HG02623 (cell line): ENCODE data around the gene IL10RB.
"Not testable (repeated sequence)": the region's sequence is repeated elsewhere in the genome, so short reads cannot be mapped to it uniquely, and the experiment has no call there.

Experiments used
- ATAC-seq: cut with Tn5 transposase; IDR thresholded peaks from one replicate; pipeline ENCODE4 v1.9.1; 2021; ENCODE audit warnings: moderate library complexity; ENCODE audit not compliant: unreplicated experiment

Gene IL10RB

DNA sequence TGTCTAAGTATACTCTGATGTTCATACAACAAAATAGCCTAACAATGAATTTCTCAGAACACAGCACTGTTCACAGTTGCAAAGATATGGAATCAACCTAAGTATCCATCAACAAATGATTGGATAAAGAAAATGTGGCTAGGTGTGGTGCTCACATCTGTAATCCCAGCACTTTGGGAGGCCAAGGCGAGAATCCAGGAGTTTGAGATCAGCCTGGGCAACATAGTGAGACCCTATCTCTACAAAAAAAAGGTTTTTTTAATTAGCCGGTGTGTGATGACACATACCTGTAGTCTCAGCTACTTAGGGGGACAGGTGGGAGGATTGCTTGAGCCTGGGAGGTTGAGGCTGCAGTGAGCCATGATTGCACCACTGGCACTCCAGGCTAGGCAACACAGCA lies 25.8 kb upstream of the IL10RB start:
- no peak for ATAC-seq

DNA sequence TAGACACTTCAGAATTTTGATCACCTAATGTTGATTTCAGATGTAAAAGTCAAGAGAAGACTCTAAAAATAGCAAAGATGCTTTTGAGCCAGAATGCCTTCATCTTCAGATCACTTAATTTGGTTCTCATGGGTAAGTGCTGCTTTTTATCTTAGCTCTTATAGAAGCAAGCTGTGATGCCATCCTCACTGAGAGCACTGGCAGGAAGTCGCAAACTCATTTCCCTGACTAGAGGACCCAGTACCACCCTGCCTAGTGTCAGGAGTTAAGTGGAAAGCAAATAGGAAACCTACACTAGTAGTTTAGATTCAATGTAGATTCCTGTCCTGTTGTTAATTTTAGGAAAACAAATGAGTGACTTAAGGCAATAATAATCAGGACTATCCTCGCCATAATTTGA lies 24.3 kb upstream of the IL10RB start:
- ATAC-seq: no peak

DNA sequence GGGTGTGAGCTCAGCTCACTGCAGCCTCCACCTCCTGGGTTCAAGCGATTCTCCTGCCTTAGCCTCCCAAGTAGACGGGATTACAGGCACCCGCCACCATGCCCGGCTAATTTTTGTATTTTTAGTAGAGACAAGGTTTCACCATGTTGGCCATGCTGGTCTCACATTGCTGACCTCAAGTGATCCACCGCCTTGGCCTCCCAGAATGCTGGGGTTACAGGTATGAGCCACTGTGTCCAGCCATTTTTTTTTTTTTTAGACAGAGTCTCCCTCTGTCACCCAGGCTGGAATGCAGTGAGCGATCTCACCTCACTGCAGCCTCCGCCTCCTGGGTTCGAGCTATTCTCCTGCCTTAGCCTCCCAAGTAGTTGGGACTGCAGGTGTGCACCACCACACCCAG lies 23.3 kb upstream of the IL10RB start:
- not testable (repeated sequence) for ATAC-seq

DNA sequence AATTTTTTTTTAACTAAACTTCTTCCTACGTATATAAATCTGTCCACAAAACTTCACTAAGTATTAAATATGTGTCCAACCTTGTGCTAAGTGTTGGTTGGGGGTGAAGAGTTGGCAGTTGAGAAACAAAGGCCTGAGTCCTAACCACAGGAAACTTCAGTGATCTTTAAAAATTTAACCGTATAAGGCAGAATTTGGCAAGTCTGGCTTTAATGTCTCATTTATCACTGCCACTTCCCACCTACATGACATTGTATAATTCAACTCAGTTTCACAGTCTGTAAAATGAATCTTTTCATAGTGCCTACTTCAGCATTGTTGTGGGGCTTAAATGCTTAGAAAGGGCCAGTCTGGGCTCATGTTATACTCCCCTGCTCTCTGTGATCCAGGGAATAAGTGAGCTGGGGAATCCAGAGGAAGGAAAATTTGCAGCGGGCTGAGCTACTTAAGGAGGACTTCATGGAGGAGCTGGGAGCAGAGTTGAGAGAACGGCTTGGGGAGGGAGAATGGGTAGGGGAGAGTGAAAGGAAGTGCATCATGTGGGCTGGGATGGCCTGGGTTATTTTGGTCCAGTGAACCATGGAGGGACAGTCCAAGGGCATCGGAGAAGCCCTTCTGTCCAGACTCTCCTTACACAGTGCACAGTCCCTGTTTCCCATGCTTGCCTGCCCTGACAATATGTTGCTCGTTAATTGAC lies 21.9 kb upstream of the IL10RB start:
- no peak for ATAC-seq

- ATAC-seq: no peak
Observed at GRCh38 chr21:33244779-33245105, 21.4 kb upstream of the IL10RB start.

GRCh38 chr21:33245289-33245918 lies 20.8 kb upstream of the IL10RB start:
- no peak for ATAC-seq

DNA sequence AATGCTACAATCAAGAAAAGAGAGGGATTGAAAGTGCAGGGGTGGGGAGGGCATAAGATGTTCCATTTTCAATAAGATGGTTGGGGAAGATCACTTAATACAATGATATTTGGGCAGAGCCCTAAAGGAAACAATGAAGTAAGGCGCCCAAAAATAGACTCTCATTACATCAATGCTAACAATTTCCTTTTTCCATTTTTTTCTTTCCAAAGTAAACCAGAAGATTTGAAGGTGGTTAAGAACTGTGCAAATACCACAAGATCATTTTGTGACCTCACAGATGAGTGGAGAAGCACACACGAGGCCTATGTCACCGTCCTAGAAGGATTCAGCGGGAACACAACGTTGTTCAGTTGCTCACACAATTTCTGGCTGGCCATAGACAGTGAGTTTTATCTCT lies 19.7 kb upstream of the IL10RB start:
- ATAC-seq: no peak

DNA sequence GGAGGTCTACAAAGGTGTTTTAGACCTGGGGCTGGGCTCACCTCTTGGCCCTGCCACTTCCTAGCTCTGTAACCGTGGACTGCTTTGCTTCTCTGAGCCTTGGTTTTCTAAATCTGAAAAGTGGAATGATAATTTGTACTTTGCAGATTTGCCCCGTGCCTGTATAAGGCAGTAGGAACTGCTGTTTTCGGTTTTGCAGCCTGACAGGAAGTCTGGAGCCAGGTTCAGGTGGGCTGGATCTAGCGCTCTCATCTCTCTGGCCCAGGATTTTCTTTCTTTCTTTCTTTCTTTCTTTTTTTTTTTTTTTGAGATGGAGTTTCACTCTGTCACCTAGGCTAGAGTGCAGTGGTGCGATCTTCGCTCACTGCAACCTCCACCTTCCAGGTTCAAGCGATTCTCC lies 19.2 kb upstream of the IL10RB start:
- no peak for ATAC-seq

GRCh38 chr21:33247599-33247998 lies 18.6 kb upstream of the IL10RB start:
- no peak for ATAC-seq

DNA sequence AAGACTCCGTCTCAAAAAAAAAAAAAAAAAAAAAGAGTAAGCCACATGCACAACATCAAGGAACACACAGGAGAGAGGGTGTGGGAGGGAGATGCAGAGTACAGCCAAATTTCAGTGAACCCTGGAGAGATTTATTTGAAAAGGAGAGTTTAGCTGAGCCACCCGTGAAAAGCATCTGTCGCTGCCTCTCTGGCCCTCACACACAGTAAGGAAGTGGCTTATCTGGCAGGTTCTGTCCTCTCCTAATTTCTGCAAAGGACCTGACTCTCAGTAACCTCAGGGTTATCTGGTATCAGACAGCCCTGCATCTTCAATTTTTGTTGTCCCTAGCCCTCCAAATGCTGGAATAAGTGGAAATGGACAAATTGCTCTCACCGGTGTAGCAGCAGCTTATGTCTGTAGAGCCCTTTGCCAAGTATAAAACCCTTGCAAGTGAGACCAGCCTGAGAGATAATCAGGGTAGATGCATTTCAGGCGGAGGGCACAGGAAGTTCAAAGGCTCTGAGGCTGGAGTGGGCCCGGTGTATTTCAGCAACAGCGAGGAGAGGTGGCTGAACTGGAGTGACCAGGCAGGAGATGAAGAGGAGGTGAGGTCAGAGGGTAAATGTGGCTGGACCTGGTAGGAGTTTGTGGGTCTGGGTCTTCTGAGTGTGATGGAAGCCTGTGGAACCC lies 16.7 kb upstream of the IL10RB start:
- no peak for ATAC-seq

DNA sequence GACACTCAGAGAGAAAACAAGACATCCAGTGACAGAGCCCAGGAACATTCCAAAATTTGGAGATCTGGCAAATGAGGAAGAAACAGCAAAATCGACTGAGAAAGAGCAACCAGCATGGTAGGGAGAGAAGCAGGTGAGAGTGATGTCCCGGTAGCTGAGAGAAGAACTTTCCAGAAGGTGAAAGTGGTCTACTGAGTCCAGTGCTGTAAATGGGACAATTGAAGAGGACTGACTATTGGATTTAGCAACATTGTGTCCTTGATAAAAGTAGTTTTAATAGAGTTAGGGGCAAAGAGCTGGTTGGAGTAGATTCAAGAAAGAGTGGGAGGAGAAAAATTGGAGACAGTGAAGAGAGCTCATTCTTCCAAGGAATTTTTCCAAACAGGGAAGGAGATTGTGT lies 15.0 kb upstream of the IL10RB start:
- ATAC-seq: no peak

- not testable (repeated sequence) for ATAC-seq
Observed at GRCh38 chr21:33253382-33253781, 12.8 kb upstream of the IL10RB start.

DNA sequence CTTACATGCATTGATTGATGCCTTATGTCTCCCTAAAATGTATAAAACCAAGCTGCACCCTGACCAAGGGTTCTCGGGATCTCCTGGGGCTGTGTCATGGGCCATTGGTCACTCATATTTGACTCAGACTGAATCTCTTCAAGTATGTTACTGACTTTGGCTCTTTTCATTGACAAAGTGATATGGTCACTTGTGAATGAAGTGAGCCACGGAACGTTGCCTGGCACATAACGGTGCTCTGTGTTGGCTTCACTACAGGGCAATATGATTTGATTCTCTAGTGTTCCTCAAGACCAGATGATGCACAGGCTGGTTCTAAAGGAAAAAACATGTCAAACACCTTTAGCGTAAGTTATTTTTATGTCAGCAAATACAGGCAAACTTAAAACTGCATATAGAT lies 11.4 kb upstream of the IL10RB start:
- ATAC-seq: no peak

DNA sequence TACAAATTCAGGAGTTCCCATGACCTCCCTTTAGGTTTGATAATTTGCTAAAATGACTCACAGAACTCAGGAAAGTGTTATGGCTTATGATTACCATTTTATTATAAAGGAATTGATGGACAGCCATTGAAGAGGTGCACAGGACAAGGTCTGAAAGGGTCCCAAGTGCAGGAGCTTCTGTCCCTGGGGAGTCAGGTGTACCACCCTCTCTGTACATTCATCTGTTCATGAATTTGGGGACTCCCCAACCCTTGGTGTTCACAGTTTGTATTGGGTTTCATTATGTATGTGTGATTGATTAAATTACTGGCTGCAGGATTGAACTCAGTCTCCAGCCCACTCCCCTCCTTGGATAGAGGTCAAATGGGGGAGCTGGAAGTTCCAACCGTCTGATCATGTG lies 10.8 kb upstream of the IL10RB start:
- ATAC-seq: no peak

- no peak for ATAC-seq
Observed at GRCh38 chr21:33256019-33256418, 10.1 kb upstream of the IL10RB start.

DNA sequence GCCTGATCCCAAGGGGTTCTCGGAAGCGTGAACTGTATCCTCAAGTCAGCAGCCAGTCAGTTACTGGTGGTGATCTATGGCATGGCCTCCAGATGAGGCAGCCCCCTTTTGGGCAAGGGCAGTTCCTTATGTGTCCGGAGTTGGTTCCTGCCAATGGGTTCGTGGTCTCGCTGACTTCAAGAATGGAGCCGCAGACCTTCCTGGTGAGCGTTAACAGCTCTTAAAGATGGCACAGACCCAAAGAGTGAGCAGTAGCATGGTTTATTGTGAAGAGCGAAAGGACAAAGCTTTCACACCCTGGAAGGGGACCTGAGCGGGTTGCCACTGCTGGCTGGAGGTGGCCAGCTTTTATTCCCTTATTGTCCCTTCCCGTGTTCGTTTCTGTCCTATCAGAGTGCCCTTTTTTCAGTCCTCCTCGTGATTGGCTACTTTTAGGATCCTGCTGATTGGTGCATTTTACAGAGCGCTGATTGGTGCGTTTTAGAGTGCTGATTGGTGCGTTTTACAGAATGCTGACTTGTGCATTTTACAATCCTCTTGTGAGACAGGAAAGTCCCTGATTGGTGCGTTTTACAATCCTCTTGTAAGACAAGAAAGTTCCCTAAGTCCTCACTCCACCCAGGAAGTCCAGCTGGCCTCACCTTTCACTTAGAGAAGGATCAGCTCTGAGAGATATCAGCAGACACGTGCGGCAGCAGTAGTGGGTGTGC lies 8.9 kb upstream of the IL10RB start:
- ATAC-seq: no peak

DNA sequence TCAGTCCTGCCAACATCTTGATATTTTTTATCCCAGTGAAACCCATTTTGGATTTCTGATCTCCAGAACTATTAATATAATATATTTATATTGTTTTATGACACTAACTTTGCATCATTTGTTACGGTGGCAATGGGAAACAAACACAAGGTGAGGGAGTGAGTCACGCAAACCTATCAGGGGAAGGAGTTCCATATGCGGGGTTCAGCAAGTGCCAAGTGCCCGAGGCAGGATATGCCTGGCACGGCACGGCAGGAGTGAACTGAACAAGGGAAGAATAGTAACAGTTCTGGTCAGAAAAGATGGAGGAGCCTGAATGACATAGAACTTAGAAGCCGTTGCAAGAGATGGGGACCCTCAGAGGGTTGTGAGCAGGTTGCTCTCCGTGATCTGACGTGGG lies 7.7 kb upstream of the IL10RB start:
- no peak for ATAC-seq

DNA sequence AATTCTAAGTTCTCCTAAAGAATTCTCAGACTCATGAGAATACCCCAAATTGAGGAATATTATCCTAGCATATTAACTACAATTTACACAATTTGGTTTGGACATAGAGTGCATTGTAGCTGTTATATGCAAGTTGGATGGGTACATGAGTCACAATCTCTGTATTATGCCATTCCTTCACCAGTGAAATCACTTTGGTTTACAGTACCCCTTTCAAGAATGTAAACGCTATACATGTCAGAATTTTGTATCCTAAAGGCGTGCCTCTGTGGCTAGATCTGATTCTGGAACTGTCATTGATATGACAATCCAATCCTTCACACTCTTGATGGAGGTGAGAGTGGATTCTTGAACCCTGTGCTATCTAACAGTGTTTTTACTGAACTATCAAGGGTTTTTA lies 6.7 kb upstream of the IL10RB start:
- ATAC-seq: no peak

DNA sequence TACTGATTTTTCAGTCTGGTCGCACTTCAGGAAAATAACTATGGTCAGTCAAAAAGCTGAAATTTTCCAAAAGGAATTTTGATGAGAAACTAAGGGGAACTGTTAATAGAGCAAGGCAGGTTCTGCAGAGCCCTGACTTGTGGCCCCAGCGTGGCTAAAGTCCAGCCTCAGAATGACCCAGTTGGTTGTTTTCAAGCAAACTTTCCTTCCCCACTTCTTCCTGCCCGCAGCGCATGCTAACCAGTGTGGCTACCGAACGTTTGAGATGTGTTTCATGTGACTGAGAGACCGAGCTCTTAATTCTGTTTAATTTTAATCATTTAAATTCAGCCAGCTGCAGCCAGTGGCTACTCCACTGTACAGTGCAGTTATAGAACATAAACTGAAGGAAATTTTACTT lies 6.2 kb upstream of the IL10RB start:
- no peak for ATAC-seq

GRCh38 chr21:33261635-33262034 lies 4.5 kb upstream of the IL10RB start:
- no peak for ATAC-seq

GRCh38 chr21:33262921-33263320 lies 3.2 kb upstream of the IL10RB start:
- ATAC-seq: no peak

DNA sequence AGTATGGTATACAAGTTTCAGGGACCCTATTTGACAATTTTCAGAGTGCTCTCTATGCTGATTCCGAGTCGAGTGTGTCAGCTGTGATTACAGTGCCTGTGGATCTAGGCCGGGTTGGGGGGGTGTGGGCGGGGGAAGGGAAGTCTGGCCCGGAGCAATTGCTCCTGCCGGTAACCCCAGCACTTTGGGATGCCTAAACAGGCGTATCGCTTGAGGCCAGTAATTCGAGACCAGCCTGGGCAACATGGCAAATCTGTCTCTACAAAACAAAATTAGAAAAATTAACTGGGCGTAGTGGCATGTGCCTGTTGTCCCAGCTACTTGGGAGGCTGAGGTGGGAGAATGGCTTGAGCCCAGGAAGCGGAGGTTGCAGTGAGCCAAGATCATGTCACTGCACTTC lies 1.6 kb upstream of the IL10RB start:
- ATAC-seq: no peak
